NCI-H345 (cell line): Measurements from ENCODE around the gene PRKAR1A.

Experiments
- DNase-seq: peaks from one replicate; lab custom pipeline; 2025; lab: John Stamatoyannopoulos, UW

The PRKAR1A gene

GRCh38 chr17:68600067-68600930 is 88.1 kb downstream of the PRKAR1A start:
- DNase-seq: no peak
